Hepatic stellate cell (primary cell): Measurements from ENCODE around the gene SULT1C4.

Source experiments
- DNase-seq: peaks from one replicate; pipeline ENCODE4 v3.0.0; 2011; ENCODE audit warnings: low spot score

SULT1C4 gene

GRCh38 chr2:108370080-108370479 lies 7.7 kb upstream of the SULT1C4 start:
- DNase-seq = no peak

- DNase-seq = no peak
Observed at GRCh38 chr2:108376774-108377173, 980 bp upstream of the SULT1C4 start.

- DNase-seq = peak; percentile 32
Observed at GRCh38 chr2:108377401-108377800, 353 bp upstream of the SULT1C4 start.

- no peak for DNase-seq
Observed at GRCh38 chr2:108378851-108379250, 1.1 kb downstream of the SULT1C4 start.

GRCh38 chr2:108382196-108382595 lies 4.4 kb downstream of the SULT1C4 start:
- no peak for DNase-seq

- DNase-seq = no peak
Observed at GRCh38 chr2:108383146-108383830, 5.5 kb downstream of the SULT1C4 start.

GRCh38 chr2:108384662-108385393 lies 7.1 kb downstream of the SULT1C4 start:
- DNase-seq = no peak

- DNase-seq = no peak
Observed at GRCh38 chr2:108385411-108386071, 7.8 kb downstream of the SULT1C4 start.

- DNase-seq = no peak
Observed at GRCh38 chr2:108388045-108388444, 10.3 kb downstream of the SULT1C4 start.

GRCh38 chr2:108390340-108390739 lies 12.6 kb downstream of the SULT1C4 start:
- DNase-seq = no peak

- no peak for DNase-seq
Observed at GRCh38 chr2:108392029-108392428, 14.3 kb downstream of the SULT1C4 start.

GRCh38 chr2:108393197-108393596 lies 15.4 kb downstream of the SULT1C4 start:
- DNase-seq = no peak

- DNase-seq = no peak
Observed at GRCh38 chr2:108395155-108395554, 17.4 kb downstream of the SULT1C4 start.

- no peak for DNase-seq
Observed at GRCh38 chr2:108396845-108397244, 19.1 kb downstream of the SULT1C4 start.

GRCh38 chr2:108399479-108399878 lies 21.7 kb downstream of the SULT1C4 start:
- no peak for DNase-seq

GRCh38 chr2:108401800-108402199 lies 24.0 kb downstream of the SULT1C4 start:
- no peak for DNase-seq

GRCh38 chr2:108403494-108403893 lies 25.7 kb downstream of the SULT1C4 start:
- DNase-seq = peak; percentile 20

GRCh38 chr2:108404784-108405397 lies 27.1 kb downstream of the SULT1C4 start:
- DNase-seq = no peak

GRCh38 chr2:108407864-108408729 lies 30.3 kb downstream of the SULT1C4 start:
- no peak for DNase-seq

- DNase-seq = no peak
Observed at GRCh38 chr2:108409768-108410167, 32.0 kb downstream of the SULT1C4 start.

- peak; percentile 40 for DNase-seq
Observed at GRCh38 chr2:108412995-108413710, 35.4 kb downstream of the SULT1C4 start.
